ENCODE results near the gene C16orf96.

The C16orf96 gene
- long read RNA-seq = 0 reads

- Histone ChIP-seq H3K4me3 (replicated peaks; ENCODE audit: insufficient read depth, low read length) (no peak within 1 kb of the TSS), H3K27ac (replicated peaks) (no peak within 1 kb of the TSS), H3K27me3 (ENCODE audit: insufficient read depth, poor library complexity, severe bottlenecking) (no peaks in the 10 kb centered on the region)
- DNase-seq (ENCODE audit: low read depth in 1 of 2, low spot score in 1 of 2) = no peak
- TF ChIP-seq CTCF (IDR thresholded peaks at IDR 0.05; ENCODE audit: insufficient read depth, low read length) (no peak), SPI1 (IDR thresholded peaks at IDR 0.05; ENCODE audit: borderline replicate concordance, low read depth) (no peak), REST (IDR thresholded peaks at IDR 0.05; ENCODE audit: insufficient replicate concordance, low read depth) (no peak), GABPA (IDR thresholded peaks at IDR 0.05; ENCODE audit: low read depth) (no peak), POLR2AphosphoS5 (IDR thresholded peaks at IDR 0.05; ENCODE audit: low read depth) (no peak)
Observed at GRCh38 chr16:4556112-4556511, at the start of gene C16orf96. C16orf96 (plus strand) TSS chr16:4556340; CDS start chr16:4556490, 150 bp downstream.

- peak overlapping the region; percentile 86 for H3K27ac ChIP-seq (replicated peaks)
Observed at GRCh38 chr16:4506450-4506849, 49.7 kb upstream of the C16orf96 start.

More at GRCh38 chr16:4506450-4506849, 49.7 kb upstream of the C16orf96 start:
- TF ChIP-seq POLR2AphosphoS5 (IDR thresholded peaks at IDR 0.05; ENCODE audit: low read depth) (no peak), CTCF (IDR thresholded peaks at IDR 0.05; ENCODE audit: insufficient read depth, low read length) (peak; percentile 88), GABPA (IDR thresholded peaks at IDR 0.05; ENCODE audit: low read depth) (no peak), REST (IDR thresholded peaks at IDR 0.05; ENCODE audit: insufficient replicate concordance, low read depth) (no peak), SPI1 (IDR thresholded peaks at IDR 0.05; ENCODE audit: borderline replicate concordance, low read depth) (no peak)
- Histone ChIP-seq H3K27me3 (ENCODE audit: insufficient read depth, poor library complexity, severe bottlenecking) (no peaks in the 10 kb centered on the region), H3K4me3 (replicated peaks; ENCODE audit: insufficient read depth, low read length) (no peak overlapping the region)
- peak; percentile 39 to 83 for DNase-seq (ENCODE audit: low read depth in 1 of 2, low spot score in 1 of 2)
